K562 (cell line): ENCODE data around the gene FUT8. TPM values are rescaled to one million over a fixed set of nuclear protein-coding genes. Genes with fewer than 3 reads are reported as not detected.

ENCODE experiments used
- ATF2 ChIP-seq: sonication (generic); formaldehyde crosslinking; IDR thresholded peaks from 2 replicates; pipeline ENCODE4 v1.8.1; 2022; ENCODE audit warnings: missing genetic modification reagents
- DEAF1 ChIP-seq: fragments of 450-650 bp; formaldehyde crosslinking; IDR thresholded peaks from 2 replicates; pipeline ENCODE4 v1.4.0; 2020; ENCODE audit warnings: mild to moderate bottlenecking, moderate library complexity
- FOXM1 ChIP-seq, 2 experiments: fragments of 450-650 bp in 1 of 2; sonication (generic) in 1 of 2; formaldehyde crosslinking in 1 of 2; IDR thresholded peaks; 2 replicates each; pipeline versions ENCODE4 v1.6.1 to v1.9.0; 2017 to 2022; ENCODE audit warnings: low read depth in 2 of 2, mild to moderate bottlenecking in 2 of 2, missing genetic modification reagents in 1 of 2, moderate library complexity in 1 of 2
- NR1H2 ChIP-seq: sonication (generic); formaldehyde crosslinking; IDR thresholded peaks from 2 replicates; pipeline ENCODE4 v1.4.0; 2020; ENCODE audit warnings: mild to moderate bottlenecking, missing genetic modification reagents
- POLR2G ChIP-seq: fragments of 200-400 bp; formaldehyde crosslinking; IDR thresholded peaks from 2 replicates; pipeline ENCODE4 v1.6.1; 2017; ENCODE audit warnings: low read depth, mild to moderate bottlenecking, antibody characterized with exemption, low read length, moderate library complexity
- RAD21 ChIP-seq, 2 experiments: fragments of 250-450 bp in 1 of 2; fragments of 450-650 bp in 1 of 2; sonication (Bioruptor Pico) in 1 of 2; formaldehyde crosslinking in 1 of 2; IDR thresholded peaks in 1 of 2; conservative IDR thresholded peaks in 1 of 2; 2 replicates each; pipeline versions ENCODE4 v1.4.0 to v1.8.0; 2020 to 2022; ENCODE audit warnings: mild to moderate bottlenecking in 2 of 2, moderate library complexity in 1 of 2
- SMAD2 ChIP-seq: fragments of 150-350 bp; IDR thresholded peaks from 2 replicates; pipeline ENCODE4 v1.6.1; 2014; ENCODE audit warnings: low read depth, mild to moderate bottlenecking, low read length
- XRCC3 ChIP-seq: fragments of 450-650 bp; IDR thresholded peaks from 2 replicates; pipeline ENCODE4 v1.6.1; 2017; ENCODE audit warnings: mild to moderate bottlenecking, moderate library complexity
- ZZZ3 ChIP-seq: fragments of 450-650 bp; IDR thresholded peaks from 2 replicates; pipeline ENCODE4 v1.6.1; 2016; ENCODE audit warnings: antibody characterized with exemption, mild to moderate bottlenecking, moderate library complexity
- polyA plus RNA-seq, 8 experiments: library from polyadenylated mRNA; depleted of rRNA in 4 of 8; stranded (reverse) in 5 of 8; unstranded in 3 of 8; fragments of >200 nt; fragmentation: Nextera tagmentation in 2 of 8; fragmentation: Illumina TruSeq in 1 of 8; extraction: Ambion mirVana in 2 of 8; extraction: Trizol in 1 of 8; gene quantifications; 2 replicates each; pipeline versions ENCODE4 v1.2.1 to v1.2.3, GENCODE V29; 2011 to 2014; ENCODE audit warnings: inconsistent platforms in 1 of 8, missing spikeins in 1 of 8
- total RNA-seq, 7 experiments: library from RNA; depleted of rRNA in 6 of 7; stranded (reverse); fragments of >200 nt in 6 of 7; fragmentation: Illumina TruSeq in 2 of 7; extraction: Trizol in 2 of 7; gene quantifications; 2 replicates each; pipeline versions ENCODE4 v1.2.1 to v1.2.3, GENCODE V29; 2011 to 2021; ENCODE audit warnings: low replicate concordance in 1 of 7
- TF ChIP-seq, protein P1 (sequence below), 2 experiments: fragments of 450-650 bp; formaldehyde crosslinking in 1 of 2; IDR thresholded peaks; 2 replicates each; pipeline versions ENCODE4 v1.4.0 to v1.6.1; 2014 to 2020; ENCODE audit warnings: mild to moderate bottlenecking in 2 of 2, borderline replicate concordance in 1 of 2, low read depth in 1 of 2

The FUT8 gene
- total and polyA plus RNA-seq, 9 of the 15 experiments (the other 6 are each of a cell fraction or from before 2014, with no cell fraction given), result 4.1 to 15.2 (median 7.8) TPM

DNA sequence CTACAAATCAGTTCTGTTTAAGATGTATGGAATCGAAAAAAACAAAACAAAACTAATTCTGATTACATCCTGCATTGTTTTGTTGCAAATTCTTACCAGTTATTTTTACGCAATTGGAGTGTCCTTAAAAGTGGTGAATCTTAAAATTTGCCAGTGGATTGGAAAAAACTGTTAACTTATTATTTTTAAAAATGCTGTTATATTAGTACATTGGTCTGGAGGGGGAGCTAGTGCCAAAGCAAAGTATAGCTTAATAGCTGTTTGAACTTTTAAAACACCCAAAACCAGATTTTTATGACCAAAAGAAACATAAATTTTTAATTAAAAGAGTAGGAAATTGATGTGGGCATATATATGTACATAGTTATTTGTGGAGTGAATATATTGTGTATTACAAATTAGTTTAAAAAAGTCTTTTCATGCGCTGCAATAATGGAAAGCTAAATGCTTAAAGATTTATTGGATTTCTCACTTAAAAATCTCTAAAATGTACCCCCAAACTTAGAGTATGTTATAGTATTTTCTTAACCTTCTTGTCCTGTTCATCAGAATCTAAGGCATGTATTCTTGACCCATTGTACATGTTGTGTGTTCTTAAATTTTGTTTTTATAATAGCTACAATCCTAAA is 2.5 kb downstream of the FUT8 start (continued):
- TF ChIP-seq, protein P1, sequence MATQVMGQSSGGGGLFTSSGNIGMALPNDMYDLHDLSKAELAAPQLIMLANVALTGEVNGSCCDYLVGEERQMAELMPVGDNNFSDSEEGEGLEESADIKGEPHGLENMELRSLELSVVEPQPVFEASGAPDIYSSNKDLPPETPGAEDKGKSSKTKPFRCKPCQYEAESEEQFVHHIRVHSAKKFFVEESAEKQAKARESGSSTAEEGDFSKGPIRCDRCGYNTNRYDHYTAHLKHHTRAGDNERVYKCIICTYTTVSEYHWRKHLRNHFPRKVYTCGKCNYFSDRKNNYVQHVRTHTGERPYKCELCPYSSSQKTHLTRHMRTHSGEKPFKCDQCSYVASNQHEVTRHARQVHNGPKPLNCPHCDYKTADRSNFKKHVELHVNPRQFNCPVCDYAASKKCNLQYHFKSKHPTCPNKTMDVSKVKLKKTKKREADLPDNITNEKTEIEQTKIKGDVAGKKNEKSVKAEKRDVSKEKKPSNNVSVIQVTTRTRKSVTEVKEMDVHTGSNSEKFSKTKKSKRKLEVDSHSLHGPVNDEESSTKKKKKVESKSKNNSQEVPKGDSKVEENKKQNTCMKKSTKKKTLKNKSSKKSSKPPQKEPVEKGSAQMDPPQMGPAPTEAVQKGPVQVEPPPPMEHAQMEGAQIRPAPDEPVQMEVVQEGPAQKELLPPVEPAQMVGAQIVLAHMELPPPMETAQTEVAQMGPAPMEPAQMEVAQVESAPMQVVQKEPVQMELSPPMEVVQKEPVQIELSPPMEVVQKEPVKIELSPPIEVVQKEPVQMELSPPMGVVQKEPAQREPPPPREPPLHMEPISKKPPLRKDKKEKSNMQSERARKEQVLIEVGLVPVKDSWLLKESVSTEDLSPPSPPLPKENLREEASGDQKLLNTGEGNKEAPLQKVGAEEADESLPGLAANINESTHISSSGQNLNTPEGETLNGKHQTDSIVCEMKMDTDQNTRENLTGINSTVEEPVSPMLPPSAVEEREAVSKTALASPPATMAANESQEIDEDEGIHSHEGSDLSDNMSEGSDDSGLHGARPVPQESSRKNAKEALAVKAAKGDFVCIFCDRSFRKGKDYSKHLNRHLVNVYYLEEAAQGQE (IDR thresholded peaks at IDR 0.05; ENCODE audit: borderline replicate concordance), result peak; percentile 57; the same call in 1 of the 2 replicates
- TF ChIP-seq, protein P1 (CRISPR knock-in tag; IDR thresholded peaks at IDR 0.05; ENCODE audit: low read depth), result no peak
- TF ChIP-seq SMAD2 (no peak), POLR2G (no peak), FOXM1 (IDR thresholded peaks at IDR 0.05; ENCODE audit: low read depth) (no peak), FOXM1 (CRISPR knock-in tag; IDR thresholded peaks at IDR 0.05; ENCODE audit: low read depth) (no peak), XRCC3 (no peak), NR1H2 (CRISPR knock-in tag) (no peak), DEAF1 (CRISPR knock-in tag) (peak; percentile 55; the same call in 1 of the 2 replicates), RAD21 (CRISPR knock-in tag; conservative IDR thresholded peaks at IDR 0.05 in 1 of 2, IDR thresholded peaks at IDR 0.05 in 1 of 2) (peak; percentile 76 to 79), ATF2 (CRISPR knock-in tag) (no peak), ZZZ3 (0 out of 2 replicates have a peak, but pooled peaks have one; percentile 47)
